ENCODE measurements around the gene HPS3.

Gene HPS3

GRCh38 chr3:149122721-149123578 lies 6.5 kb upstream of the HPS3 start:
- DNase-seq: no peak

GRCh38 chr3:149128821-149129220 lies 617 bp upstream of the HPS3 start:
- DNase-seq: no peak

- DNase-seq: no peak
These were observed 2.2 kb downstream of the HPS3 start for GRCh38 chr3:149131589-149131988.

- no peak for DNase-seq
These were observed 5.1 kb downstream of the HPS3 start for GRCh38 chr3:149134575-149134974.

- no peak for DNase-seq
These were observed 13.2 kb downstream of the HPS3 start for GRCh38 chr3:149142682-149143081.

GRCh38 chr3:149145356-149145755 lies 15.9 kb downstream of the HPS3 start:
- DNase-seq: no peak

- peak in 1 of 56 donors; percentile 14 for DNase-seq
These were observed 16.5 kb downstream of the HPS3 start for GRCh38 chr3:149145974-149146373.

GRCh38 chr3:149150436-149150835 lies 21.0 kb downstream of the HPS3 start:
- no peak for DNase-seq

GRCh38 chr3:149151843-149152242 lies 22.4 kb downstream of the HPS3 start:
- DNase-seq: peak in 3 of 56 donors; percentile 5 to 21 (median 6)

- no peak for DNase-seq
These were observed 23.0 kb downstream of the HPS3 start for GRCh38 chr3:149152420-149152819.

GRCh38 chr3:149153402-149153801 lies 24.0 kb downstream of the HPS3 start:
- DNase-seq: no peak

- no peak for DNase-seq
These were observed 31.4 kb downstream of the HPS3 start for GRCh38 chr3:149160754-149161300.

- no peak for DNase-seq
These were observed 32.6 kb downstream of the HPS3 start for GRCh38 chr3:149162007-149162406.

GRCh38 chr3:149163066-149163465 lies 33.6 kb downstream of the HPS3 start:
- DNase-seq: no peak

GRCh38 chr3:149167898-149168297 lies 38.5 kb downstream of the HPS3 start:
- no peak for DNase-seq

- no peak for DNase-seq
These were observed 41.2 kb downstream of the HPS3 start for GRCh38 chr3:149170672-149171071.

GRCh38 chr3:149174901-149175300 lies 45.5 kb downstream of the HPS3 start:
- no peak for DNase-seq

- no peak for DNase-seq
These were observed 47.7 kb downstream of the HPS3 start for GRCh38 chr3:149177122-149177521.

- no peak for DNase-seq
These were observed 49.8 kb downstream of the HPS3 start for GRCh38 chr3:149179220-149179619.

GRCh38 chr3:149180057-149180573 lies 50.7 kb downstream of the HPS3 start:
- DNase-seq: no peak

- DNase-seq: no peak
These were observed 51.7 kb downstream of the HPS3 start for GRCh38 chr3:149181182-149181581.

- DNase-seq: no peak
These were observed 56.8 kb downstream of the HPS3 start for GRCh38 chr3:149186219-149186618.

- peak in 13 of 56 donors; percentile 0 to 51 (median 11) for DNase-seq
These were observed 57.3 kb downstream of the HPS3 start for GRCh38 chr3:149186721-149187120.

Measured in amygdala (tissue), 56 donors.